HG03565 (cell line): Measurements from ENCODE around the gene NPC1L1.

Source experiments
- ATAC-seq: cut with Tn5 transposase; IDR thresholded peaks from one replicate; pipeline ENCODE4 v1.9.1; 2021; ENCODE audit warnings: mild to moderate bottlenecking, moderate library complexity; ENCODE audit not compliant: unreplicated experiment

NPC1L1 gene

GRCh38 chr7:44541028-44541869 lies at the start of gene NPC1L1:
Gene NPC1L1, minus strand, starts transcription at chr7:44541330. Its CDS starts 71 bp downstream, at chr7:44541259.
- ATAC-seq: no peak

- no peak for ATAC-seq
These were observed 49.8 kb upstream of the NPC1L1 start for GRCh38 chr7:44590910-44591309.

GRCh38 chr7:44587843-44588711 lies 46.9 kb upstream of the NPC1L1 start:
- no peak for ATAC-seq

GRCh38 chr7:44583146-44583865 lies 42.2 kb upstream of the NPC1L1 start:
- no peak for ATAC-seq

- ATAC-seq: peak; percentile 73
These were observed 40.9 kb upstream of the NPC1L1 start, which contains the start of gene TMED4 for GRCh38 chr7:44581879-44582603. Gene TMED4, minus strand, starts transcription at chr7:44582231. Its CDS starts 25 bp downstream, at chr7:44582206.

- peak; percentile 22 for ATAC-seq
These were observed 40.1 kb upstream of the NPC1L1 start for GRCh38 chr7:44580945-44581878.

- no peak for ATAC-seq
These were observed 35.1 kb upstream of the NPC1L1 start for GRCh38 chr7:44576228-44576627.

- no peak for ATAC-seq
These were observed 33.9 kb upstream of the NPC1L1 start for GRCh38 chr7:44575054-44575453.

- ATAC-seq: no peak
These were observed 33.2 kb upstream of the NPC1L1 start for GRCh38 chr7:44574287-44574872.

GRCh38 chr7:44573464-44574286 lies 32.5 kb upstream of the NPC1L1 start, which contains the start of gene DDX56:
Gene DDX56, minus strand, starts transcription at chr7:44573908. Its CDS starts 13 bp downstream, at chr7:44573895.
- peak; percentile 93 for ATAC-seq

GRCh38 chr7:44572771-44573170 lies 31.6 kb upstream of the NPC1L1 start:
- ATAC-seq: no peak

GRCh38 chr7:44569959-44570358 lies 28.8 kb upstream of the NPC1L1 start:
- ATAC-seq: no peak

- ATAC-seq: no peak
These were observed 27.8 kb upstream of the NPC1L1 start for GRCh38 chr7:44568771-44569560.

- ATAC-seq: no peak
These were observed 26.8 kb upstream of the NPC1L1 start for GRCh38 chr7:44567884-44568283.

- no peak for ATAC-seq
These were observed 25.6 kb upstream of the NPC1L1 start for GRCh38 chr7:44566680-44567079.

GRCh38 chr7:44565795-44566559 lies 24.8 kb upstream of the NPC1L1 start:
- ATAC-seq: no peak
